Neuronal stem cell (in vitro differentiated cells): ENCODE results near the gene C1QL1.
A peak's percentile ranks its signal among the peaks of the same experiment; 100 is the strongest.

Experiments used
- DNase-seq: peaks from one replicate; pipeline ENCODE4 v3.0.0-alpha.2; 2013; ENCODE audit warnings: low spot score
- H2AFZ ChIP-seq: one replicate; pipeline ENCODE4 v1.6.1; 2013; ENCODE audit warnings: mild to moderate bottlenecking, low read length, inconsistent platforms
- H2AK5ac ChIP-seq: 2 replicates; pipeline ENCODE4 v1.6.1; 2013; ENCODE audit warnings: low read depth, mild to moderate bottlenecking, inconsistent platforms, low read length, moderate library complexity, mixed read lengths
- H2BK120ac ChIP-seq: 2 replicates; pipeline ENCODE4 v1.6.1; 2013; ENCODE audit warnings: low read depth, mild to moderate bottlenecking, inconsistent platforms, low read length, moderate library complexity, mixed read lengths
- H2BK12ac ChIP-seq: one replicate; pipeline ENCODE4 v1.6.1; 2013; ENCODE audit warnings: low read length, inconsistent platforms
- H2BK15ac ChIP-seq: 2 replicates; pipeline ENCODE4 v1.6.1; 2013; ENCODE audit warnings: mild to moderate bottlenecking, low read length, inconsistent platforms, mixed read lengths
- H2BK5ac ChIP-seq: one replicate; pipeline ENCODE4 v1.6.1; 2013; ENCODE audit warnings: inconsistent platforms, mild to moderate bottlenecking, low read length, moderate library complexity
- H3K14ac ChIP-seq: one replicate; pipeline ENCODE4 v1.6.1; 2013; ENCODE audit warnings: low read length, inconsistent platforms
- H3K18ac ChIP-seq: 2 replicates; pipeline ENCODE4 v1.6.1; 2013; ENCODE audit warnings: low read length, inconsistent platforms
- H3K23ac ChIP-seq: 2 replicates; pipeline ENCODE4 v1.6.1; 2013; ENCODE audit warnings: low read depth, mild to moderate bottlenecking, mixed read lengths, low read length, inconsistent platforms; ENCODE audit not compliant: poor library complexity
- H3K27ac ChIP-seq: replicated peaks from 3 replicates; pipeline ENCODE4 v1.5.1; 2013; ENCODE audit warnings: low read length, inconsistent platforms
- H3K27me3 ChIP-seq, 3 experiments: 2 replicates each; pipeline ENCODE4 v1.6.1; 2013; ENCODE audit warnings: low read length in 3 of 3, mild to moderate bottlenecking in 2 of 3, inconsistent platforms in 1 of 3, low read depth in 1 of 3, mixed read lengths in 1 of 3, moderate library complexity in 1 of 3; ENCODE audit not compliant: control insufficient read depth in 3 of 3, insufficient read depth in 3 of 3
- H3K36me3 ChIP-seq, 2 donors: replicated peaks in 1 of 2; 2 replicates each; pipeline ENCODE4 v1.6.1; 2013; ENCODE audit warnings: low read length in 2 of 2; ENCODE audit not compliant: control insufficient read depth in 2 of 2, insufficient read depth in 2 of 2
- H3K4ac ChIP-seq: 2 replicates; pipeline ENCODE4 v1.6.1; 2013; ENCODE audit warnings: inconsistent platforms, mild to moderate bottlenecking, low read length, moderate library complexity
- H3K4me1 ChIP-seq, 2 donors: 1 replicate in 1 of 2; 2 replicates in 1 of 2; pipeline ENCODE4 v1.6.1; 2013; ENCODE audit warnings: low read length in 2 of 2, low read depth in 1 of 2; ENCODE audit not compliant: control insufficient read depth in 2 of 2, insufficient read depth in 1 of 2
- H3K4me2 ChIP-seq: one replicate; pipeline ENCODE4 v1.6.1; 2013; ENCODE audit warnings: mild to moderate bottlenecking, low read length, inconsistent platforms; ENCODE audit not compliant: insufficient read depth, poor library complexity, severe bottlenecking
- H3K4me3 ChIP-seq, 2 donors: 2 replicates each; pipeline ENCODE4 v1.5.1; 2013; ENCODE audit warnings: low read length in 2 of 2, mild to moderate bottlenecking in 2 of 2, inconsistent platforms in 1 of 2, moderate library complexity in 1 of 2
- H3K79me1 ChIP-seq: one replicate; pipeline ENCODE4 v1.6.1; 2013; ENCODE audit warnings: low read depth, mild to moderate bottlenecking, inconsistent platforms, low read length, moderate library complexity
- H3K9ac ChIP-seq: one replicate; pipeline ENCODE4 v1.6.1; 2013; ENCODE audit warnings: mild to moderate bottlenecking, low read depth, low read length, inconsistent platforms; ENCODE audit not compliant: poor library complexity
- H3K9me3 ChIP-seq, 2 donors: replicated peaks in 1 of 2; 2 replicates each; pipeline versions ENCODE3 to v1.6.1; 2013; ENCODE audit warnings: low read length in 2 of 2, mild to moderate bottlenecking in 2 of 2, inconsistent platforms in 1 of 2, low read depth in 1 of 2, mixed read lengths in 1 of 2, moderate library complexity in 1 of 2; ENCODE audit not compliant: control insufficient read depth in 2 of 2, insufficient read depth in 1 of 2
- H4K8ac ChIP-seq: one replicate; pipeline ENCODE4 v1.6.1; 2013; ENCODE audit warnings: low read depth, mild to moderate bottlenecking, inconsistent platforms, low read length, moderate library complexity
- H4K91ac ChIP-seq: one replicate; pipeline ENCODE4 v1.6.1; 2013; ENCODE audit warnings: low read length, low read depth, mild to moderate bottlenecking, inconsistent platforms; ENCODE audit not compliant: poor library complexity
- WGBS, 2 donors: extraction: QIAGEN DNeasy Blood & Tissue Kit; methylation state at CpG; one replicate each; pipeline ENCODE4 v1.1.7; 2013; ENCODE audit warnings: missing lambda C conversion rate in 2 of 2, mixed read lengths in 1 of 2; ENCODE audit not compliant: insufficient read length in 2 of 2, insufficient replicate concordance in 1 of 2; ENCODE audit errors: extremely low coverage in 2 of 2; 5-methylcytosine and 5-hydroxymethylcytosine counted together

The C1QL1 gene

DNA sequence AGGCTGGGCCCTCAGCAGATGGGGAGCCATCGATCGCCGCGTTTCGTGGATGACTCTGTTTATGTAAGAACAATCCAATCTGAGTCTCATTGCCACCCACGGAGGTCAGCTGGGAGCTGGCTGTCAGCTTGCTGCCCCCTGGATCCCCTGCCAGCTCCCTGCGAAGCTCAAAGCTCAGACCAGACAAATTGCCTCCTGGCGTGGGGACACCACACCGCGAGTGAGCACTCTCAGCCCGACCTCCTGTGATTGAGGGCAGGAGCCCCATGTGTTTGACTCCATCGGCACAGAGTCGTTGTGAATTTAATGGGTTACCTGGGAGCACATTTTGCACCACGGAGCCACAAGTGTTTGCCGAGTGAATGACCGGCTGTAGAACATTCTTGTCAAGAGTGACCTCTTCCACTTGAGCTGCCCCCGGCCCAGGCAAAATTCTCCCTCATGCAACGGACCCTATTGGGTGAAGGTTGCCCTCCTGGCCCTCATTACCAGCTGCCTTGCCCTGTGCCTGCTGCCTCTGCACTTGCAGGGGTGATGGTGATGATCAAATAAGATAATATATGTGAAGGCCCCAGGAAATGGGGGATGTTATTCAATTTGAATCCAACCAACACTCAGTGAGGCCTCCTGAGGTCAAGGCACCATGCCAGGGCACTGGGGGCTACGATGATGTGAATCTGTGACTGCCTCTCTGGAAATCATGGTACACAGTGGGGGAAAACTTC lies 45.2 kb downstream of the C1QL1 start:
- Histone ChIP-seq H3K4me1 (peaks cover 0 to 17% of the 10 kb centered on the region in 2 donors), H3K4me3 (no peak overlapping the region), H3K23ac (peak overlapping the region; percentile 49), H2AFZ (no peak overlapping the region), H2BK120ac (peak overlapping the region; percentile 25), H2BK5ac (no peak overlapping the region), H3K27ac (no peak overlapping the region), H3K79me1 (no peaks in the 10 kb centered on the region), H3K36me3 (peaks cover 22 to 28% of the 10 kb centered on the region in 2 donors), H3K18ac (peak overlapping the region; percentile 38), H3K14ac (no peak overlapping the region), H3K4me2 (no peak overlapping the region), H4K91ac (peak overlapping the region; percentile 49), H2BK12ac (no peak overlapping the region), H2AK5ac (peak overlapping the region; percentile 48), H4K8ac (no peak overlapping the region), H3K27me3 (peaks cover 0 to 16% (median 0%) of the 10 kb centered on the region in 3 experiments), H3K9me3 (no peaks in the 10 kb centered on the region), H2BK15ac (peak overlapping the region; percentile 60), H3K9ac (no peak overlapping the region), H3K4ac (no peak overlapping the region)
- no peak for DNase-seq
- no CpG with 5 or more reads among the region's 19 CpGs for WGBS, 2 donors

DNA sequence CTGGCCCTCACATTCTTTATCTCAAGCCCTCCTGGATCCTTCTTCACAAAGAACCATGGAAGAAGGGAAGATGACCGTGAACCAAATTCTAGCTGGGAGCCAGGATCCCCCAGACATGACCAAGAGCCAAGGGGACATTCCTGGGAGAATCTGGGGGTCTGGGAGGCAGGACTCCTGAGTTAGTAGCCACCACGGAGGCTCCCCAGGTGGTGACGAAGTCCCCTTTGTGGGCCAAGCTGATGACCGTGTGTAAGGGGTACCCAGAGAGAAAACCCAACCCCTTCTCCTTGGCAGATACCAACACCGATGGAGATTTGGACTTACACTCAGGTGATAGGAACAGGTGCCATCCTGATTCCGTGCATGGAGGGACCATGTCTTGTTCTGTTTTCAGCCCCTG lies 46.0 kb downstream of the C1QL1 start:
- H3K27ac ChIP-seq: no peak overlapping the region
- no peak overlapping the region for H2BK5ac ChIP-seq
- H3K14ac ChIP-seq: no peak overlapping the region
- no peak overlapping the region for H2BK12ac ChIP-seq
- H3K4me2 ChIP-seq: no peak overlapping the region
- peak overlapping the region; percentile 49 for H4K91ac ChIP-seq
- peaks cover 0 to 17% of the 10 kb centered on the region in 2 donors for H3K4me1 ChIP-seq
- peak overlapping the region; percentile 33 for H2AK5ac ChIP-seq
- no peak for DNase-seq
- H3K79me1 ChIP-seq: no peaks in the 10 kb centered on the region
- no peak overlapping the region for H3K9ac ChIP-seq
- H3K27me3 ChIP-seq: peaks cover 0 to 16% (median 0%) of the 10 kb centered on the region in 3 experiments
- no peak overlapping the region for H3K18ac ChIP-seq
- H3K4me3 ChIP-seq: no peak overlapping the region
- WGBS, 2 donors: no CpG with 5 or more reads among the region's 6 CpGs
- no peaks in the 10 kb centered on the region for H3K9me3 ChIP-seq
- H2AFZ ChIP-seq: no peak overlapping the region
- no peak overlapping the region for H3K4ac ChIP-seq
- H3K36me3 ChIP-seq: peaks cover 14 to 20% of the 10 kb centered on the region in 2 donors
- H2BK120ac ChIP-seq: peak overlapping the region; percentile 25
- no peak overlapping the region for H3K23ac ChIP-seq
- peak overlapping the region; percentile 60 for H2BK15ac ChIP-seq
- no peak overlapping the region for H4K8ac ChIP-seq

DNA sequence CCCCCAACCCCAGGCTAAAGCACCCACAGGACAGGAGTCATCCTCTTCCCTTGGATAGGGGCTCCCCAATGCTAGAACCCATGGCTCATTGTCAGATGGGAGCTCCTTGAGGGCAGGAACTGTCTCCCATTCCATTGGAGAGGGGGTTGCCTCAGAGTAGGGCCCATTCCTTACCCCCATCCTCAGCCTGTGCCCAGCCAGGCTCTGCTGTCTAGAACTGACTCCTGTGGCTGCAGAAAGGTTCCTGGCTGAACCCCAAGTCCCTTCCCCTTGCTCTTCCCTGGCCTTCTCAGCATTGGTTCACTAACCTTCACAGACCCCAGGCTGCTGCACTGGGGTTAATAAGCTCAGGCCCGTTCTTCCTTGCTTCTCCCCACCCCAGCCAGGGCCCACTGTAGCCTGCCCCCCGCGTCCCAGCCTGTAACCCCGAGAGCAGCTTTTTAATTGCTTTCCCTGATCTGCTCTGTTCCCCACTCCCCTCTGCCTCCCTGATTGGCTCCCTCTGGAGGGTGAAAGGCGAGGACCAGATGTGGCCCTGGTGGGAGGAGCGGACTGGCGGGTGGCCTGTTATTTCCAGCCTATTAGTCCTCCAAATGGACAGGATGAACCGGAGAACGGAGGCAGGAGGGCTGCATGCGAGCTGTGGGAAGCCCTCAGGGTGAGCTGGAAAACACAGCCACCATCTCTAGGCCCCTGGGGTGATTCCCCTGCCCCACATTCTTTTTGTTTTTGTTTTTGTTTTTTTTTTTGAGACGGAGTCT lies 46.8 kb downstream of the C1QL1 start:
- DNase-seq: peak; percentile 33
- H2AK5ac ChIP-seq: peak overlapping the region; percentile 92

DNA sequence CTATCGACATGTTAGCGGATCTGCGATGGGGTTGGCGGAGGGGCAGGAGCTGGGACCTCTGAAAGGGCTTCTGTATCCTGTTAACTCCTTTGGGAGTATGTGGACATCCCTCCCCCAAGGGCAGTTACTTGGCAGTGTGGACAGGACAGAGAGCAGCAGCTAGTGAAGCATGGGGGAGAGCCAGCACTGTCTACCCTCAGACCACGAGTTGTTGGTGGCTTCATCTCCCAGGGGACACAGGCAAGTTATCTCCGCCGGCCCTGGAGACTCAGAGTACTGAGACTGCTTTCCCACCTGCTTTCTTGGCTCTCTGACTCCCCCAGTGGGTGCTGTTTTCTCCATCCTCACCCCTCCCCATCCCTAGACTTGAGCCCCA lies 47.5 kb downstream of the C1QL1 start:
- Histone ChIP-seq H2BK120ac (no peak overlapping the region), H3K79me1 (no peaks in the 10 kb centered on the region), H3K23ac (no peak overlapping the region), H2BK15ac (peak overlapping the region; percentile 83), H3K4me1 (peaks cover 10 to 25% of the 10 kb centered on the region in 2 donors), H3K27ac (no peak overlapping the region), H3K9ac (no peak overlapping the region), H3K27me3 (peaks cover 0 to 16% (median 0%) of the 10 kb centered on the region in 3 experiments), H3K4me2 (no peak overlapping the region), H3K18ac (peak overlapping the region; percentile 38), H3K14ac (no peak overlapping the region), H3K9me3 (no peaks in the 10 kb centered on the region), H2AFZ (no peak overlapping the region), H2AK5ac (peak overlapping the region; percentile 92), H4K8ac (no peak overlapping the region), H3K4ac (no peak overlapping the region), H2BK12ac (peak overlapping the region; percentile 97), H3K4me3 (no peak overlapping the region), H4K91ac (no peak overlapping the region), H2BK5ac (peak overlapping the region; percentile 29), H3K36me3 (peaks cover 0 to 4% of the 10 kb centered on the region in 2 donors)
- DNase-seq: no peak
- WGBS, 2 donors: no CpG with 5 or more reads among the region's 7 CpGs

More for the DNA sequence above, 46.8 kb downstream of the C1QL1 start:
- H2BK15ac ChIP-seq: peak overlapping the region; percentile 87
- H2AFZ ChIP-seq: peak overlapping the region; percentile 78
- no peak overlapping the region for H3K4me3 ChIP-seq
- peak overlapping the region; percentile 85 for H3K14ac ChIP-seq
- peak overlapping the region; percentile 39 for H3K23ac ChIP-seq
- H3K4ac ChIP-seq: peak overlapping the region; percentile 59
- no CpG with 5 or more reads among the region's 11 CpGs for WGBS, 2 donors
- H3K36me3 ChIP-seq: peaks cover 6 to 11% of the 10 kb centered on the region in 2 donors
- H2BK120ac ChIP-seq: peak overlapping the region; percentile 6
- peak overlapping the region; percentile 29 for H2BK5ac ChIP-seq
- peak overlapping the region; percentile 20 for H3K27ac ChIP-seq
- peaks cover 4 to 20% of the 10 kb centered on the region in 2 donors for H3K4me1 ChIP-seq
- no peak overlapping the region for H4K91ac ChIP-seq
- H3K18ac ChIP-seq: peak overlapping the region; percentile 96
- peaks cover 0 to 16% (median 0%) of the 10 kb centered on the region in 3 experiments for H3K27me3 ChIP-seq
- H3K79me1 ChIP-seq: no peaks in the 10 kb centered on the region
- peak overlapping the region; percentile 97 for H2BK12ac ChIP-seq
- no peak overlapping the region for H3K4me2 ChIP-seq
- no peak overlapping the region for H3K9ac ChIP-seq
- no peak overlapping the region for H4K8ac ChIP-seq
- no peaks in the 10 kb centered on the region for H3K9me3 ChIP-seq
